GM21381 (cell line): Measurements from ENCODE around the gene PRKN.

Experiments used
- ATAC-seq: cut with Tn5 transposase; IDR thresholded peaks from one replicate; pipeline ENCODE4 v1.9.1; 2021; ENCODE audit warnings: mild to moderate bottlenecking, moderate library complexity; ENCODE audit not compliant: unreplicated experiment

Gene PRKN

DNA sequence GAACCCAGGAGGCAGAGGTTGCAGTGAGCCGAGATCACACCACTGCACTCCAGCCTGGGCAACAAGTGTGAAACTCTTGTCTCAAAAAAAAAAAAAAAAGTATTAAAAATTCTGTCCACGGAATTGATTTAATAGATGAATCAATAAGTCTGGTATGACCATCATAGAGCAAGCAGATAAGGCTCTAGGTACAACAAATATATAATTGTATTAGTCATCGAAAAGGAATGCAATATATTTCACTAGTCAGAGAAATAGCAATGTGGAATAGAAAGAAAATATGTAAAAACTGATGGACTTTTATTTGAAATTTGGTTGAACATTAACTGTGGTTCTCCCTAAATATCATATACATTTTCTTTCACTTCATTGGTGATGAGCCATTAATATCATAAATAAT is 976.9 kb downstream of the PRKN start:
- no peak for ATAC-seq

- no peak for ATAC-seq
Observed at GRCh38 chr6:161749576-161749975, 978.0 kb downstream of the PRKN start.

DNA sequence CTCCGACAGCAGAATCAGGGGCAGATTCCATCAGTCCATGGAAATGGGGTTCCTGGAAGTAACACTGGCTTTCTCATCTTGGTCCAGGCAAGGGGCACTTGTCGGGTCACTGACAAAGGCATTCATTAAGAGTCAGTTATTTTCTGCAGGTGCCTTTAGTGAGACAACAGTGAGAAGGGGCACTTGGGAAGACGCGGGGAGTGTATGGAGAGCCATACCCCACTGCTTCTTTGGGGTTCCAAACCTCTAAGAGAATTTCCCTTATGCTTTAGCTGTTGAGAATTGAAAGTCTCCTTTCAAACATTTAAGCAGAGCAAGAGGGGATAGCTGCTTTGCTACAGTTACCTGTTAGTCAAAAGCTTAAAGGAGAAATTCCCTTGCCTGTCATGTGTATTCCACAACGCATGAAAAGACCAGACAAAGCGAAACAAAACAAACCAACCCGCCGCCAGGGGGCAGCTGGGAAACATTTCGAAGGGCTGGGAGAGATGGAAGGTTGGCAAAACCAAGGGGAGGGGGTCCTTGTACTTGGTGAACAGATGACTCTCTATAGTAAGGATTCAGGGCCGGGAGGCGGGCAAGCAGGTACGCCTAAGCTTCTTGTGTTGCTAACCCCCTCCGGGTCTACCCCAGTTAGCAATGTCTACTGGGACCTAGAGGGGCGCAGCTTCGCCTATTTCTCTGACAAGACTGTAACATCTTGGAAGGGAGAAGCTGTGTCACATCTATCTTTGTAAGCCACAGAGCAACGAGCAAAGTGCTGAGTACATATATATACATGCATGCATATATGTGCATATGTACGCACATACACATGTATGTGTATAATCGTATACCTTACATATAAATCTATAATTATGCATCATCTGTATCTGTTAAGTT is 978.8 kb downstream of the PRKN start:
- no peak for ATAC-seq

GRCh38 chr6:161747506-161747905 is 980.1 kb downstream of the PRKN start:
- no peak for ATAC-seq

DNA sequence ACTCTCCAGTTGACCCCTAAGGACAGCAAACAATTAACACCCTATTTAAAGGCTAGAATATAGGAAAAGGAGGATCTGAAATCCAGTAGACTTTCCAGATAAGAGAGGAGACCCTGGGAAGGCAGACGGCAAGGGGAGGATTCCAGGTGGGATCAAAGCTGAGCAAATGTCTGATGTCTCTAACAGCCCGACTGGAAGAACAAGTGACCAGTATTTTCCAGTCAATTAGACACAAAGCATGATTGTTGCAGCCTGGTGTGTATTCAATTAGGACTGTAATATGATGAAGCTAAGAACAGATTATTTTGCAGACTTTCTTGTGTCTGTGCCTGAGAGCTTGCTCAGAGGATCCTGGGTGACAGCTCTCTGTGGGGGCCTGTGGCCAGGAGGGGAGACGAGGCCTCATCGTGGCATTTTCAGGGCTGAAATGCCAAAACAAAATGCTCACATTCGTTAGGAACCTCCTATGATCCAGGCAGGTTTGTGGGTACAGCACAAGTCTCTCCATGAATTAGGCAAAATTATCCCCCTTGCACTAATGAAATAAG is 981.9 kb downstream of the PRKN start:
- no peak for ATAC-seq

DNA sequence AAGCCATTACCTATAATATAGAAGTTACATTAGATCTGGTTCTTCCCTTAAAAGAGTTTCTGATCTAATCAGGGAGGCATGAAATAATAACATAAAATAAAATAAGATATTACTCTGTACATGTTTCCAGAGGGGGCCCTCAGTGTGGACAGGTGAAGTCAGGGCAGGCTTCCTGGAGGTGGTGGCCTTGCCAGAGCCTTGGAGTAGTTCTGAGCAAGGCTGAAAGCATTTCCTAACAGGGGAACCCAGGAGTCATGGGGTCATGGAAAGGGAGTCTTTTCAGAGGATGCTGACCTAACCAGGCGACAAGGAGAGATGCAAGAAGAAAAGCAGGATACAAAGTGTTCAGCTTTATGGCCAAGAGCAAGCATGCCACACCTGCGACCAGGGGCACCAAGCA is 982.4 kb downstream of the PRKN start:
- ATAC-seq, result no peak

GRCh38 chr6:161744211-161745067 is 983.1 kb downstream of the PRKN start:
- ATAC-seq, result no peak

GRCh38 chr6:161743509-161744178 is 983.9 kb downstream of the PRKN start:
- ATAC-seq, result no peak

DNA sequence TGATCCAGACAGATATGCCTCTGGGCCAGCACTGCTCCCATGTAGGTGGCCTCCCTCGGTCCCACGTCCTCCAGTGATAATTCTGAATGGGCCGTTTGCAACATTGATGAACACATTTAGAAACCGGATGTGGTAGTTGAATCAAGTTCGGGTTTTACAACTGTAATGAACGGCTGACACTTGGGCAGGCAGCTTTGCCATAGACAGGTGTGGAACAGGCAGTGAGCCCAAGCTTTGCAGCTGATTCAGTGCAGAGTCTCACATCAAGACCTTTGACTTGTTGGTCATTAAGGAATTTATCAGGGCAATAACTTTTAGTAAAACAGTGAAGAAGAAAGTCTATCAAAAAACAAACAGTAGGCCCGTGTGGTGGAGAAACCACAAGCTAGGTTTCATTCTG is 987.1 kb downstream of the PRKN start:
- no peak for ATAC-seq

- ATAC-seq, result no peak
Observed at GRCh38 chr6:161736781-161737292, 990.7 kb downstream of the PRKN start.

DNA sequence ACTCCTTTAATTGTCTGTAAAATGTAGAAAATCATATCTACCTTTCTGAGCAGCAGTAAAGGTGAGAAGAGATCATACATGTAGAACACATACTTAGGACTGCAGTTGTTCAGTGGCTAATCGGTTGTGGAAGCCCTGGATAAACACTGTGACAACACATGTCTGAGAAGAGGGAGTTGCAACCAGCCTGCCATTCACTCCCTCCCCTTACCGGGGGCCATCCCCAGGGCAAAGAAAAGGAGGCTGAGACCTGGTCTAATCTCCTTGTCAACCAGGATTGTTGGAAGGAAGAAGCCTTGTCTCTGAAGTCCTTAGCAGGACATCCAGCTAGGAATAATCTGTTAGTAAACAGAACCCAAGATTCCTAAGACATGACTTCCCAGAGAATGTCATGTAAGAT is 991.2 kb downstream of the PRKN start:
- ATAC-seq, result no peak

- ATAC-seq, result no peak
Observed at GRCh38 chr6:161732594-161732993, 995.0 kb downstream of the PRKN start.

GRCh38 chr6:161727083-161727833 is 1000.3 kb downstream of the PRKN start:
- no peak for ATAC-seq

GRCh38 chr6:161722394-161722793 is 1005.2 kb downstream of the PRKN start:
- ATAC-seq, result no peak

GRCh38 chr6:161721511-161721910 is 1006.1 kb downstream of the PRKN start:
- no peak for ATAC-seq

- no peak for ATAC-seq
Observed at GRCh38 chr6:161716176-161716575, 1011.4 kb downstream of the PRKN start.

DNA sequence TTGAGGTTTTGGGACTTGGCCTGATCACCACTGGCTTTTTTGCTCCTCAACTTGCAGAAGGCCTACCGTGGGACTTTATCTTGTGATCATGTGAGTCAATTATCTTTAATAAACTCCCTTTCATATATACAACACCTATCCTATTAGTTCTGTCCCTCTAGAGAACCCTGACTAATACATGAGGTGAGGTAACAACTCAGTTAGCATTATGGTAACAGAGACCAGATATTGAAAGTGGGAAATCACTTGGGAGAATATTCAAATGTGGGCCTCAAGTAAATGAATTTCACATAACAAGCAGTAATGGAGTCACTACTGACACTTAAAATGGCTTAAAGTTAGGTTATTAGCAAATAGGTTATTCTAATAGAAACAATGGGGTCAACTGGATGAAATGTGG is 1015.6 kb downstream of the PRKN start:
- no peak for ATAC-seq

DNA sequence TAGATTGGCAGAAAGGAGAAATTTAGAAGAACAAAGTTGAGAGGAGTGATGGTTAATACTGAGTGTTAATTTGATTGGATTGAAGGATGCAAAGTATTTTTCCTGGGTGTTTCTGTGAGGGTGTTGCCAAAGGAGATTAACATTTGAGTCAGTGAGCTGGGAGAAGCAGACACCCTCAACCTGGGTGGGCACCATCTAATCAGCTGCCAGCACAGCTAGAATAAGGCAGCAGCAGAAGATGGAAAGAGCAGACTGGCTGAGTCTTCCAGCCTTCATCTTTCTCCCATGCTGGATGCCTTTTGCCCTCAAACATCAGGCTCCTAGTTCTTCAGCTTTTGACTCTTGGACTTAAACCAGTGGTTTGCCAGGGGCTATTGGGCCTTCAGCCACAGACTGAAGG is 1016.1 kb downstream of the PRKN start:
- ATAC-seq, result no peak

DNA sequence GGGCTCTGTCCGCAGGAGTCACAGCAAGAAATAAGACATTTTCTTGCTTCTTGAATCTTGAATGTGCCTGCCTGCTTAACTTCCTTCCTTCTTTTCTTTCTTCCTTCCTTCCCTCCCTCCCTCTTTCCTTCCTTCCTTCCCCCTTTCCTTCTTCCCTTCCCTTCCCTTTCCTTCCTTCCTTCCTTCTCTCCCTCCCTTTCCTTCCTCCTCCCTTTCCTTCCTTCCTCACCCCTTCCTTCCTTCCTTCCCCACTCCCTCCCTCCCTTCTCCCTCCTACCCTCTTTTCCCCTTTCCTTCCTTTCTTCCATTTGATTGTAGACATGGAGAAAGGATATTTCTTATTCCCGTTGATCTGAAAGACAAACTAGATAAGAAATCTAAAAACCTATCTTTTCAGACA is 1016.9 kb downstream of the PRKN start:
- no peak for ATAC-seq

GRCh38 chr6:161701056-161701455 is 1026.5 kb downstream of the PRKN start:
- no peak for ATAC-seq
